HepG2 (cell line): Measurements from ENCODE around the gene BCL2L2. TPM values are rescaled to one million over a fixed set of nuclear protein-coding genes. Genes with fewer than 3 reads are reported as not detected.
A peak's percentile ranks its signal among the peaks of the same experiment; 100 is the strongest.

Experiments used
- ATAC-seq: fragments of 200-7000 bp; cut with Tn5 transposase; 3 replicates; pipeline ENCODE4 v1.9.1; 2020; ENCODE audit warnings: mild to moderate bottlenecking, moderate library complexity
- BruUV-seq: library from RNA; stranded (reverse); fragments of 400-500 nt; replicated peaks from 2 replicates; lab custom pipeline; 2021; lab: Mats Ljungman, UMichigan
- CTCF ChIA-PET: fragments of 300-600 bp; formaldehyde crosslinking; extraction: SDS; loops from one replicate; lab custom pipeline; 2021; ENCODE audit warnings: low total read pairs, inconsistent platforms, low intra/inter-chr PET ratio; lab: Yijun Ruan, JAX
- POLR2A ChIA-PET: fragments of 350-600 bp; sonication (Branson Sonifier 250); formaldehyde crosslinking; loops from one replicate; lab custom pipeline; 2020; ENCODE audit warnings: antibody characterized with exemption, inconsistent platforms; lab: Yijun Ruan, JAX
- DNase-seq: peaks from one replicate; pipeline ENCODE4 v3.0.0-alpha.2; 2015; ENCODE audit warnings: low spot score
- FAIRE-seq: peaks from 3 replicates; lab custom pipeline; 2011; peaks lifted over from hg19 to GRCh38; lab: Jason Lieb, UNC
- H2AFZ ChIP-seq: one replicate; pipeline ENCODE4 v1.6.1; 2011; ENCODE audit warnings: low read length, inconsistent platforms
- H3K27ac ChIP-seq: fragments of 300-600 bp; 3 replicates; pipeline ENCODE4 v1.8.0; 2011; ENCODE audit warnings: mixed run types, mild to moderate bottlenecking, mixed read lengths, low read length, inconsistent platforms; ENCODE audit not compliant: insufficient read depth; ENCODE audit errors: extremely low read length
- H3K27me3 ChIP-seq, 2 experiments: fragments of 200-600 bp in 1 of 2; 2 replicates in 1 of 2; 3 replicates in 1 of 2; pipeline versions ENCODE4 v1.6.0 to v1.8.0; 2011; ENCODE audit warnings: low read length in 2 of 2, mild to moderate bottlenecking in 2 of 2, moderate library complexity in 2 of 2, inconsistent platforms in 1 of 2; ENCODE audit not compliant: insufficient read depth in 2 of 2, control insufficient read depth in 1 of 2
- H3K36me3 ChIP-seq, 2 experiments: fragments of 200-600 bp in 1 of 2; replicated peaks in 1 of 2; 2 replicates in 1 of 2; 3 replicates in 1 of 2; pipeline versions ENCODE4 v1.5.1 to v1.8.0; 2011; ENCODE audit warnings: low read length in 2 of 2, inconsistent platforms in 1 of 2; ENCODE audit not compliant: insufficient read depth in 2 of 2, control insufficient read depth in 1 of 2
- H3K4me1 ChIP-seq: 2 replicates; pipeline ENCODE4 v1.5.1; 2012; ENCODE audit warnings: low read length, inconsistent platforms; ENCODE audit not compliant: insufficient read depth
- H3K4me2 ChIP-seq: 2 replicates; pipeline ENCODE4 v1.6.0; 2011; ENCODE audit warnings: low read depth, low read length, inconsistent platforms
- H3K4me3 ChIP-seq, 3 experiments: fragments of 200-600 bp in 1 of 3; sonication (generic), shearing (Covaris generic) in 1 of 3; replicated peaks in 1 of 3; 2 replicates each; pipeline ENCODE4 v1.5.1; 2011 to 2016; ENCODE audit warnings: low read length in 3 of 3, inconsistent platforms in 2 of 3, low read depth in 2 of 3, mild to moderate bottlenecking in 2 of 3, control low read depth in 1 of 3, mixed read lengths in 1 of 3; ENCODE audit not compliant: insufficient read depth in 1 of 3
- H3K79me2 ChIP-seq: one replicate; pipeline ENCODE4 v1.6.1; 2011; ENCODE audit warnings: low read length, inconsistent platforms; ENCODE audit not compliant: insufficient read depth
- H3K9ac ChIP-seq: 2 replicates; pipeline ENCODE4 v1.6.0; 2011; ENCODE audit warnings: mild to moderate bottlenecking, low read depth, low read length, inconsistent platforms; ENCODE audit not compliant: insufficient read depth
- H3K9me3 ChIP-seq: 2 replicates; pipeline ENCODE4 v1.5.1; 2012; ENCODE audit warnings: mild to moderate bottlenecking, low read length
- H4K20me1 ChIP-seq: 2 replicates; pipeline ENCODE4 v1.6.0; 2011; ENCODE audit warnings: inconsistent platforms, mild to moderate bottlenecking, low read length, moderate library complexity; ENCODE audit not compliant: insufficient read depth
- CENPT ChIP-seq: sonication (generic); formaldehyde crosslinking; IDR thresholded peaks from 2 replicates; pipeline ENCODE4 v1.8.0; 2022; ENCODE audit warnings: low read depth, mild to moderate bottlenecking, moderate library complexity, missing genetic modification reagents
- CREM ChIP-seq, 2 experiments: sonication (generic) in 1 of 2; formaldehyde crosslinking in 1 of 2; IDR thresholded peaks; 2 replicates each; pipeline versions ENCODE4 v1.4.0 to v1.6.1; 2016 to 2020; ENCODE audit warnings: antibody characterized with exemption in 1 of 2, mild to moderate bottlenecking in 1 of 2, missing genetic modification reagents in 1 of 2
- ESRRA ChIP-seq: sonication (generic); formaldehyde crosslinking; IDR thresholded peaks from 2 replicates; pipeline ENCODE4 v1.5.1; 2020; ENCODE audit warnings: mild to moderate bottlenecking, low read depth, missing genetic modification reagents
- GABPA ChIP-seq, 2 experiments: IDR thresholded peaks; 2 replicates each; pipeline ENCODE4 v1.6.1; 2011 to 2016; ENCODE audit warnings: low read depth in 2 of 2, low read length in 1 of 2, missing biosample characterization in 1 of 2, missing genetic modification characterization in 1 of 2
- HDAC1 ChIP-seq: sonication (generic); formaldehyde crosslinking; IDR thresholded peaks from 2 replicates; pipeline ENCODE4 v1.5.1; 2020; ENCODE audit warnings: mild to moderate bottlenecking, missing genetic modification reagents
- NR2C2 ChIP-seq: sonication (generic); formaldehyde crosslinking; IDR thresholded peaks from 2 replicates; pipeline ENCODE4 v1.4.0; 2020; ENCODE audit warnings: missing genetic modification reagents, mild to moderate bottlenecking, moderate library complexity, borderline replicate concordance
- THYN1 ChIP-seq: sonication (generic); formaldehyde crosslinking; IDR thresholded peaks from 2 replicates; pipeline ENCODE4 v1.8.1; 2023; ENCODE audit warnings: low read depth, mild to moderate bottlenecking, moderate library complexity, missing genetic modification reagents, borderline replicate concordance
- ZBTB38 ChIP-seq: sonication (generic); formaldehyde crosslinking; IDR thresholded peaks from 2 replicates; pipeline ENCODE4 v1.5.1; 2020; ENCODE audit warnings: mild to moderate bottlenecking, missing genetic modification reagents
- ZBTB8A ChIP-seq: sonication (generic); formaldehyde crosslinking; IDR thresholded peaks from 2 replicates; pipeline ENCODE4 v1.4.0; 2020; ENCODE audit warnings: mild to moderate bottlenecking, low read depth, missing genetic modification reagents, borderline replicate concordance
- ZNF264 ChIP-seq: sonication (generic); formaldehyde crosslinking; IDR thresholded peaks from 2 replicates; pipeline ENCODE4 v1.4.0; 2020; ENCODE audit warnings: missing genetic modification reagents
- ZNF343 ChIP-seq: sonication (generic); formaldehyde crosslinking; IDR thresholded peaks from 2 replicates; pipeline ENCODE4 v1.4.0; 2020; ENCODE audit warnings: mild to moderate bottlenecking, missing genetic modification reagents
- ZNF383 ChIP-seq: sonication (generic); formaldehyde crosslinking; IDR thresholded peaks from 2 replicates; pipeline ENCODE4 v1.4.0; 2020; ENCODE audit warnings: missing genetic modification reagents, mild to moderate bottlenecking, borderline replicate concordance
- ZNF569 ChIP-seq: sonication (generic); formaldehyde crosslinking; IDR thresholded peaks from 2 replicates; pipeline ENCODE4 v1.5.0; 2020; ENCODE audit warnings: mild to moderate bottlenecking, missing genetic modification reagents, moderate library complexity, borderline replicate concordance
- ZNF709 ChIP-seq: sonication (generic); formaldehyde crosslinking; IDR thresholded peaks from 2 replicates; pipeline ENCODE4 v1.5.0; 2020; ENCODE audit warnings: mild to moderate bottlenecking, missing genetic modification reagents
- WGBS: methylation state at CpG from one replicate; pipeline ENCODE4 v1.1.6; 2017; ENCODE audit warnings: low lambda C conversion rate; 5-methylcytosine and 5-hydroxymethylcytosine counted together
- in situ Hi-C: cut with HindIII; loops from 2 replicates; pipeline ENCODE4 v1.10.0; 2017; ENCODE audit warnings: low pct_unique_long_range_greater_than_20kb; ENCODE audit not compliant: extremely low pct_ligation_motif_present
- intact Hi-C: fragments of 100-400 bp; cut with micrococcal nuclease; formaldehyde crosslinking; loops from one replicate; pipeline ENCODE4 v1.10.0; 2022; ENCODE audit not compliant: unreplicated experiment
- polyA plus RNA-seq, 8 experiments: library from polyadenylated mRNA; depleted of rRNA in 3 of 8; stranded (reverse) in 7 of 8; unstranded in 1 of 8; fragments of >200 nt; fragmentation: Illumina TruSeq in 4 of 8; extraction: Trizol in 4 of 8; gene quantifications; 2 replicates each; pipeline versions ENCODE4 v1.2.1 to v1.2.3, GENCODE V29; 2011 to 2016; ENCODE audit warnings: low read depth in 4 of 8, missing spikeins in 1 of 8, mixed read lengths in 1 of 8; ENCODE audit not compliant: insufficient read depth in 1 of 8
- total RNA-seq, 5 experiments: library from RNA; depleted of rRNA; stranded (reverse); fragments of >200 nt; fragmentation: Illumina TruSeq; extraction: Trizol; gene quantifications; 2 replicates each; pipeline ENCODE4 v1.2.3, GENCODE V29; 2016; ENCODE audit warnings: low read depth in 1 of 5
- TF ChIP-seq, protein P1 (sequence below): sonication (generic); formaldehyde crosslinking; IDR thresholded peaks from 2 replicates; pipeline ENCODE4 v1.4.0; 2020; ENCODE audit warnings: missing genetic modification reagents, mild to moderate bottlenecking, borderline replicate concordance
- TF ChIP-seq, protein P2 (sequence below): IDR thresholded peaks from 2 replicates; pipeline ENCODE4 v1.6.1; 2012; ENCODE audit warnings: inconsistent platforms
- TF ChIP-seq, protein P3 (sequence below): IDR thresholded peaks from 2 replicates; pipeline ENCODE4 v1.6.1; 2016; ENCODE audit warnings: mild to moderate bottlenecking, missing biosample characterization, missing genetic modification reagents

BCL2L2 gene
- total and polyA plus RNA-seq, 2 of the 13 experiments (the other 11 are each of a cell fraction or from before 2014, with no cell fraction given) = 28.1 to 49.8 TPM

DNA sequence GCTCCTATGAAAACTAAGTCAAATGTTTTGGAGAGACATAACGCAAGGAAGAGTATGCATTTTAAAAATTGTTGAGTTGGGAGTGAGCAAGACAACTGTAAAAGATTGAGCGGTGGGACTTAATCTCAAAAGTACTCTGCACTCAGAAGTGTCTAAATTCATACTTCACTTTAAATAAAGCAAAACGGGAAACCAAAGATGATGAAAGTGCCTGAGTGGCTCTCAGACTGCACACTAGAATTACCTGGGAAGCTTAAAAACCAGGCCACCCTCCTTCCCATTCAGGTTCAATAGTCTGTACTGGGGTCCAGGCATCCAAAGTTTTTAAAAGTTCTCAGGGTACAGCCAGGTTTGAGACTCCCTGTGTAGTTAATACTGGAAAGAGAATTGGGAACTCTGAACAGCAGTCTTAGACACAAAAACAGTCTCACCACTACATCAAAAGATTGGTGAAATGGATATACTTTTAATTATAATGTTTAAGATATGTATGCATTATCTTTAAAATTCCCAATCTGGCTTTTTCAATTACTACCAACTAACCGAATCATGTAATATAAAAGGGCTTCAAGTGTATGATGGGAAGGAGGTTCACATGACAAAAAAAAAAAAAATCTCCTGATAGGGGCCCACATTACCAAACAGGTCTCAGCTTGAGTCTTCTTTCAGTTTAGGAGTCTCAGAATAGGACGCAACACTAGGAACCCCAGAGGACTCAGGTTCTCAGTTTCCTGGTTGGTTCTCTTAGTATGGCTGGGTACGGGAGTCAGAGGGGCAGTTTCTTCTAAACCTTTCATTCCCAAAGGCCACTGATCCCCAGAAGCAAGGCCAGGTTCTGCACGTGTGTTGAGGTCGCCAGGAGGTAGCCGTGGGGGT lies 21.7 kb upstream of the BCL2L2 start:
- Histone ChIP-seq H4K20me1 (no peaks in the 10 kb centered on the region), H3K4me2 (peak overlapping the region; percentile 81), H3K27me3 (no peaks in the 10 kb centered on the region; a peak in 1 of 5 replicates), H3K27ac (peak overlapping the region; percentile 64), H2AFZ (peak overlapping the region; percentile 57), H3K4me3 (peak overlapping the region; percentile 83 to 96 (median 83)), H3K36me3 (peaks cover 2 to 5% of the 10 kb centered on the region in 2 experiments; a peak in 1 of 5 replicates), H3K9ac (peak overlapping the region; percentile 85), H3K4me1 (peaks cover 32% of the 10 kb centered on the region), H3K9me3 (no peaks in the 10 kb centered on the region), H3K79me2 (peaks cover 19% of the 10 kb centered on the region)
- ChIA-PET POLR2A (interaction anchor here (1.1 to 9.2 kb wide), 11 partner anchors 10 to 271 kb away, joined by 3 to 165 read pairs (median 23); partner anchors contain the start of genes ACIN1, BCL2L2, C14orf119 and PABPN1), CTCF (no interaction called here)
- 32% methylated on average over 9 of the region's 9 CpGs for WGBS
- no peak; the same call in 2 of the 3 replicates for ATAC-seq
- in situ Hi-C loops = no loop called here
- intact Hi-C loops = no loop called here
- peak; percentile 39 for DNase-seq
- FAIRE-seq = no peak
- TSS peak; percentile 60 for BruUV-seq
- TF ChIP-seq ZBTB38 = no peak
- TF ChIP-seq ZNF264 (CRISPR knock-in tag) = 0 out of 2 replicates have a peak, but pooled peaks have one; percentile 16
- no peak for TF ChIP-seq ZBTB8A
- no peak; the same call in 1 of the 2 replicates for TF ChIP-seq ESRRA
- TF ChIP-seq NR2C2 = 0 out of 2 replicates have a peak, but pooled peaks have one; percentile 29
- 0 out of 2 replicates have a peak, but pooled peaks have one; percentile 26 for TF ChIP-seq CREM (IDR thresholded peaks at IDR 0.05)
- no peak for TF ChIP-seq CREM (CRISPR knock-in tag; IDR thresholded peaks at IDR 0.05)
- TF ChIP-seq, protein P1, sequence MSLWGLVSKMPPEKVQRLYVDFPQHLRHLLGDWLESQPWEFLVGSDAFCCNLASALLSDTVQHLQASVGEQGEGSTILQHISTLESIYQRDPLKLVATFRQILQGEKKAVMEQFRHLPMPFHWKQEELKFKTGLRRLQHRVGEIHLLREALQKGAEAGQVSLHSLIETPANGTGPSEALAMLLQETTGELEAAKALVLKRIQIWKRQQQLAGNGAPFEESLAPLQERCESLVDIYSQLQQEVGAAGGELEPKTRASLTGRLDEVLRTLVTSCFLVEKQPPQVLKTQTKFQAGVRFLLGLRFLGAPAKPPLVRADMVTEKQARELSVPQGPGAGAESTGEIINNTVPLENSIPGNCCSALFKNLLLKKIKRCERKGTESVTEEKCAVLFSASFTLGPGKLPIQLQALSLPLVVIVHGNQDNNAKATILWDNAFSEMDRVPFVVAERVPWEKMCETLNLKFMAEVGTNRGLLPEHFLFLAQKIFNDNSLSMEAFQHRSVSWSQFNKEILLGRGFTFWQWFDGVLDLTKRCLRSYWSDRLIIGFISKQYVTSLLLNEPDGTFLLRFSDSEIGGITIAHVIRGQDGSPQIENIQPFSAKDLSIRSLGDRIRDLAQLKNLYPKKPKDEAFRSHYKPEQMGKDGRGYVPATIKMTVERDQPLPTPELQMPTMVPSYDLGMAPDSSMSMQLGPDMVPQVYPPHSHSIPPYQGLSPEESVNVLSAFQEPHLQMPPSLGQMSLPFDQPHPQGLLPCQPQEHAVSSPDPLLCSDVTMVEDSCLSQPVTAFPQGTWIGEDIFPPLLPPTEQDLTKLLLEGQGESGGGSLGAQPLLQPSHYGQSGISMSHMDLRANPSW (CRISPR knock-in tag) = 0 out of 2 replicates have a peak, but pooled peaks have one; percentile 5
- no peak for TF ChIP-seq GABPA (IDR thresholded peaks at IDR 0.05; ENCODE audit: low read depth, low read length)
- peak; percentile 26; the same call in 1 of the 2 replicates for TF ChIP-seq GABPA (CRISPR knock-in tag; IDR thresholded peaks at IDR 0.05; ENCODE audit: low read depth)
- TF ChIP-seq, protein P2, sequence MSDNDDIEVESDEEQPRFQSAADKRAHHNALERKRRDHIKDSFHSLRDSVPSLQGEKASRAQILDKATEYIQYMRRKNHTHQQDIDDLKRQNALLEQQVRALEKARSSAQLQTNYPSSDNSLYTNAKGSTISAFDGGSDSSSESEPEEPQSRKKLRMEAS = peak; percentile 25
- TF ChIP-seq ZNF709 (CRISPR knock-in tag) = 0 out of 2 replicates have a peak, but pooled peaks have one; percentile 34
- no peak for TF ChIP-seq CENPT (CRISPR knock-in tag)
- 0 out of 2 replicates have a peak, but pooled peaks have one; percentile 8 for TF ChIP-seq HDAC1 (CRISPR knock-in tag)
- TF ChIP-seq, protein P3, sequence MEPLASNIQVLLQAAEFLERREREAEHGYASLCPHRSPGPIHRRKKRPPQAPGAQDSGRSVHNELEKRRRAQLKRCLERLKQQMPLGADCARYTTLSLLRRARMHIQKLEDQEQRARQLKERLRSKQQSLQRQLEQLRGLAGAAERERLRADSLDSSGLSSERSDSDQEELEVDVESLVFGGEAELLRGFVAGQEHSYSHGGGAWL (CRISPR knock-in tag) = no peak; the same call in 1 of the 2 replicates
- TF ChIP-seq ZNF383 (CRISPR knock-in tag) = 0 out of 2 replicates have a peak, but pooled peaks have one; percentile 82
- TF ChIP-seq ZNF343 (CRISPR knock-in tag) = 0 out of 2 replicates have a peak, but pooled peaks have one; percentile 68
- TF ChIP-seq ZNF569 (CRISPR knock-in tag) = 0 out of 2 replicates have a peak, but pooled peaks have one; percentile 13
- TF ChIP-seq THYN1 (CRISPR knock-in tag) = 0 out of 2 replicates have a peak, but pooled peaks have one; percentile 63
